ENCODE data around the gene MGAT3.

DNA sequence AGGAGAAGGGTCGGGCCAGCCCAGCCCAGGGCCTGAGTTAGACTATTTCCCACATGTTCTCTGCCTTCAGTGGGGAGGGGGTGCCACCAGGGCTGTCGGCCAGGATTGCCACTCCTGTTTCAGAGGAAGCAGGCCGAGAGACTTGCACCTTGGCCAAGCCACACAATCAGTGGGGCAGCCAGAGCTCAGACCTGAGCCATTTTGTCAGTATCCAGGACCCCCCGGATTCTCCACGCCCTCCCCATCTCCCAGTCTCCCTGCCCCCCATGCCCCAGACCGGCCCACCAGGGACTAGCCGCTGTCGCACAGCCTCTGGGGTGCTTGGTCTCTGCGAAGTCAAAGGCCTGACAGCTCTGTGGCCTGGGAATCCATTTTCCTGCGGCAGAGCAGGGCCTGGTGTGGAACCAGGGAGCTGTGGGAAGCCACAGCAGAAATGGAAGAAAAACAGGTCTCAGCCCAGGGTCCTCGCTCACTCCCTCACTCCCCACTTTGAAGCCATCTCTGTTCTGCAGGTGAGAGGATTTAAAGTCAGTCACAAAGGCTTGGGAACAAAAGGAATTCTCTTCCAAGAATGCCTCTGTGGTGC is 25.5 kb upstream of the MGAT3 start:
- TF ChIP-seq CTCF (IDR thresholded peaks at IDR 0.05), result no peak
- no peak for TF ChIP-seq POLR2A (IDR thresholded peaks at IDR 0.05)
